Measurements from ENCODE around the gene HOXD10. TPM values are rescaled to one million over a fixed set of nuclear protein-coding genes. Genes with fewer than 3 reads are reported as not detected.

The HOXD10 gene
- total and polyA plus RNA-seq, 2 of the 13 experiments (the other 11 are each of a cell fraction or from before 2014, with no cell fraction given): not detected

- TF ChIP-seq ZNF530 (CRISPR knock-in tag; IDR thresholded peaks at IDR 0.05; ENCODE audit: low read depth): no peak
These were observed 21.3 kb downstream of the HOXD10 start (continued) for GRCh38 chr2:176137906-176138305.

GRCh38 chr2:176138526-176138922, 21.9 kb downstream of the HOXD10 start:
- no peak for TF ChIP-seq PHF5A (CRISPR knock-in tag; IDR thresholded peaks at IDR 0.05; ENCODE audit: low read depth, unreplicated experiment)
- no peak for TF ChIP-seq ZNF512 (CRISPR knock-in tag; IDR thresholded peaks at IDR 0.05)
- TF ChIP-seq GABPA (IDR thresholded peaks at IDR 0.05; ENCODE audit: low read depth, low read length): no peak
- no peak for TF ChIP-seq GABPA (CRISPR knock-in tag; IDR thresholded peaks at IDR 0.05; ENCODE audit: low read depth)
- no peak for TF ChIP-seq ONECUT2 (CRISPR knock-in tag; IDR thresholded peaks at IDR 0.05)
- TF ChIP-seq GATA4 (IDR thresholded peaks at IDR 0.05; ENCODE audit: borderline replicate concordance, low read depth): no peak
- TF ChIP-seq ZC3H13 (CRISPR knock-in tag; IDR thresholded peaks at IDR 0.05): no peak
- no peak for TF ChIP-seq ZHX2 (IDR thresholded peaks at IDR 0.05; ENCODE audit: low read depth)
- TF ChIP-seq ZHX2 (CRISPR knock-in tag; IDR thresholded peaks at IDR 0.05; ENCODE audit: borderline replicate concordance): no peak
- no peak for TF ChIP-seq MIXL1 (CRISPR knock-in tag; IDR thresholded peaks at IDR 0.05)
- peaks cover 11% of the 10 kb centered on the region for H3K4me1 ChIP-seq (ENCODE audit: insufficient read depth, low read length)
- FAIRE-seq (no peak), ATAC-seq (no peak), DNase-seq (ENCODE audit: low spot score) (no peak)
- H3K9me3 ChIP-seq (ENCODE audit: low read length): no peaks in the 10 kb centered on the region
- H3K4me3 ChIP-seq (replicated peaks in 1 of 3; ENCODE audit: insufficient read depth in 1 of 3, low read depth in 2 of 3, low read length in 3 of 3): no peak overlapping the region
- in situ Hi-C loops (cut with HindIII; ENCODE audit: extremely low pct_ligation_motif_present, low pct_unique_long_range_greater_than_20kb) (no loop called here), intact Hi-C loops (cut with micrococcal nuclease; ENCODE audit: unreplicated experiment) (no loop called here)
- H3K79me2 ChIP-seq (ENCODE audit: insufficient read depth, low read length): no peaks in the 10 kb centered on the region
- BruUV-seq (replicated peaks): no TSS peak
- peaks cover 9 to 91% of the 10 kb centered on the region in 2 experiments; a peak in 4 of 5 replicates for H3K27me3 ChIP-seq (ENCODE audit: control insufficient read depth in 1 of 2, insufficient read depth in 2 of 2, low read length in 2 of 2)
- POLR2A ChIA-PET: no interaction called here
- no peak overlapping the region for H3K4me2 ChIP-seq (ENCODE audit: low read depth, low read length)
- H3K36me3 ChIP-seq (replicated peaks in 1 of 2; ENCODE audit: control insufficient read depth in 1 of 2, insufficient read depth in 2 of 2, low read length in 2 of 2): no peaks in the 10 kb centered on the region
- 21% methylated on average over 12 of the region's 14 CpGs for WGBS (ENCODE audit: low lambda C conversion rate)
- no peak overlapping the region for H3K9ac ChIP-seq (ENCODE audit: insufficient read depth, low read depth, low read length)
- CTCF ChIA-PET (ENCODE audit: low intra/inter-chr PET ratio, low total read pairs): no interaction called here
- H3K27ac ChIP-seq (ENCODE audit: extremely low read length, insufficient read depth, low read length): no peak overlapping the region
- no peaks in the 10 kb centered on the region for H4K20me1 ChIP-seq (ENCODE audit: insufficient read depth, low read length)
- H2AFZ ChIP-seq (ENCODE audit: low read length): no peak overlapping the region

Measured in HepG2 (cell line).